Stimulated activated CD4-positive, alpha-beta T cell treated with anti-CD3 and anti-CD28 coated beads, Interleukin-1b, Interleukin-23, amount 100 ng/mL, for 1 hour (primary cell): ENCODE measurements around the gene ABLIM1.
A peak's percentile ranks its signal among the peaks of the same experiment; 100 is the strongest.

Experiments used
- DNase-seq, 2 donors: peaks; one replicate each; pipeline ENCODE4 v3.0.0-alpha.2; 2020; ENCODE audit warnings: low read depth in 2 of 2

Gene ABLIM1

DNA sequence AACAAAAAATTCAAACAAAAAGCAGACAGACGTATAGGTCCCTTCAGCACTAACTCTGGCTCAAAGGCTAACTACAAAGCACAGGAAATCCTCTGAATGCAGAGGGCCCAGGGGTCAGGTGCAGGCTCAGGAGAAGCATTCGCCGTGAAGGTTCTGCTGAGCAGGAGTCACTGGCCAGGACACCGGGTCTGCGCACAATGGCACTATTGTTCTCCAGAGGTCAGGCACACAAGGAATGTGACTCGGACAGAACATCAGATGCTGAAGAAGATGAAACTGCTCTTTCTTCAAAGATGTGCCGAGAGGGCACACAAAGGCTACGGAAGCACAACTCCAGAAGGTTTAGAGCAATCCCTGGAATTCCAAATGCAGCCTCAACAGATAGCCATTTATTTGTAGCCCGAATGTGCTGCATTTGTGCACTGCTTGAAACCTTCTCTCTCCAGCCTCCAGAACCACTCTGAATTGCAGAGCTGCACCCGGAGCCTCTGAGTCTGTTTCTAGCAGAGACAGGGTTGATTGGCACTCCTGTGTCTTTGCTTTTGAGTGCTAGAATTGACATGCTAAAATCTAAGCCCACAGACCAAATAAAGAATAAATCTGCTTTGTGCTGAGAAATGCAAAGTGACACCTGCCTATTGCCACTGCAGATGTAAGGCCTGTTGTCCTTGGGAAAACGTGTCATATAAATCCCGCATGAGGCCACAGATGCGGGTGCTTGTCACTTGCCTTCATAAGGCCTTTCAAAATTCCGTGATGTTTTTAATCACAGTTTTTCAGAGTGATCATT lies 168.4 kb downstream of the ABLIM1 start:
- DNase-seq, result no peak

DNA sequence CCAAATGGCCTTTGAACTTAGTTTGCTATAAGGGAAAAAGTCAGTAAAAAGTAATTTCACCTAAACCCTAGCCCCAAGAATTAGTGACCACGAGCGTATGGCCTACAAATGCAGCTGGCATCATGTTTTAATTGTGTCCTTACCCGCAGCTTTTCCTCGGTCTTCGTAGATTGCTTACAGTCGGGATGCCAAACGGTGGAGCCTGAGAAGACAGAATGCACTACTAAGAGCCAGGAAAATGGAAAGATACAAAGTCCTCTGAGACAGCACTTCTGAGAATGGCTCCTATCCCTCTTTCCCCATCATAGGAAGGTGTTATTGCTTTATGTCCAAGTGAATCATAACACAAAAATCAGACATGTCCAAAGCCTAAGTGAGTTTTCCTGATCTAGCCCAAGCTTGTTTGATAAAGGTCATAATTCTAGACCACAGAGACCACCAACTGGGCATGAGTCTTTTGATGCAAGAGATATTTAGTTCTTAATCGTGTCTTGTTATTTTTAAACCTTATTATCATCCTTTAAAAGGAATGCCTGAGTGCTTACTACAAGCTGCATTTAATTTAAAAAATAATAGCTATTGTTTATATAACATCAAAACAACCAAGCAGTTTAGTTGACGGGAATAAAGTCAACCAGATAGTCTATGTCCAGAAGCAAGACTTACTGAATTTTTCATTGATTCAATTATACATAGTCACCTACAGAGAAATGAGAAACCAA lies 170.1 kb downstream of the ABLIM1 start:
- no peak for DNase-seq

DNA sequence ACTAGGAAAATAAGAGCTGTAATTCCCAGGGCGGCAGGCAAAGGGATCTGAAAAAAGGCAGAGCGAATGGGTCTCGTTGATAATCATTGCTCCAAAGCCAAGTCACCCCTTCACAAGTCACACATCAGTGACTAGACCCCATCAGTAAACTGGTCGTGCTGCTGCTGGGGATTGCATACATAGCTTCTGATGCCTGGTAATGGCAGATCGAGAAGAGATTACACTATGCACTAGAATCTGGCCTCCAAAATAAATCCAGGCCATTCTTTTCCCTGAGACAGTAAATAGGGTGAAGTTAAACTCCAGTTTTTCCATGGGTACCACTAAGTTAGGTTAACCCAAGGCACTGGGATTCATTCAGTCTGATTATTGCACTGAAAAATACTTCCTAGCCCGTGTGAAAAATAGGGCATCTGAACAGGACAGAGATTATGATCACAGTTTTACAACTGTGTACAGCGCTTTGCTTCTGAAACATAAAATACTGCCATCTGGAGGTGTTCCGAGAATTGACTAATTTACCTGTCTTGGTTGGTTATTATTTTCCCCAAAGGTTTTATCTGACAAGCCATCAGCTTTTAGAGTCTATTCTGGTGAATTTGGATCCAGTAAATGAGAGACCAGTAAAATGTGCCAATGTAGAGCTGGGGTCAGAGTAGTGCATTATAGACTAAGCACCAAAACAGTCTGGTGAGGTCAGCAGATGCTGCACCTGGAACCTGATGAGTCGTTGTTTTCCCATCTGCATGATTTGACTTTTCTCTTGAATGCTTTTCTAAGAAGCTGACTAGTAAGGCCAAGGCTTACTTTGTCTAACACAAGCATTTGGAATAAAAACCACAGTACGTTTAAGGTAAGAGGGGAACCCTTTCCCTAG lies 170.9 kb downstream of the ABLIM1 start:
- DNase-seq, result no peak

DNA sequence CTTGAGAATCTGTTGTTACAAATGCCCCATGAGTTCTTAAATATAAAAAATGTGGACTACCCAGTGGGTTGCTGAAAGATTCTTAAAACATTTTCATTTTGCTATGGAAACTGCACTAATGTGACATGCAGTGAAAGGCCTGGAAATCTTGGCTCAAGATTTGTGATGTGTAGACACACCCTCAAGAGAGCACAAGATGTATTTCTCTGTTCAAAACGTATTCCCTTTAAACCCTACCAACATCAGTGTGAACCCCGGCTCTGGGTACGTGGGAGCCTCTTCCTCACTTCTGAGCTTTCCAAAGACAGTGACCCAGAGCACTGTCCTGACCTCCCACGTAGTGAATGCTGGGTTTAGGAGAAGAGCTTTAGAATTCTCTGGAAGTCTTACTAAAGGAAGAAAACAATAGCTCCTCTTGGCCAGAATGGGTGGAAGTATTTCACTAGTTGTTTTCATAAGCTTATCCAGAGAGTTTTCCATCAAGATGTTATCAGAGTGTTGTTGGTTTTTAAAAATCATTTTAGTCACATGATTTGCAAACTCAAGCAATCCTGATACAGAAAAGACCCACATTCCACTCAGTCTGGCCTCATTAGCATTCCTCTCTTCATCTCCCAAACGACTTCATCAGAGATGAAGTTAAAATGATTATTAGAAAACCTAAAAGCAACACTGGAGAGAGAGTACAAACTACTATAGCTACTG lies 172.2 kb downstream of the ABLIM1 start:
- DNase-seq, result no peak

DNA sequence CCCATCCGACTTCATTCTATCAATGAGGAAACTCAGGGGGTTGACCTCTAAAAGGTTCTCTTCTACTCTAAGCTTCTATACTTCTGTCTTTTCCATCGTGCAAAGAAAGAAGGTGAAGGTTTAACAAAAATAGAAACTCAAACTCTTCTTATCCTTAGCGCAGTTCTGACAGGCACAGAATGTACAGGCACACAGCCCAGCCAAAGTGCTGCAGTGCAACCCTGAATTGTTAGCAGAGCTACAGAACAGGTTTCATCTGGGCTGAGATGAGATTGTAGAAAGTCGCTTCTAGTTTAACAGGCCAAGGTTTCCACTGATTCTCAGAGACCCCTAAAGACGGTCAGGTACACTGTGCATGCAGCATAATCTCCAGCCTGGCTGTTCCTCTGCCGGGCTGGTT lies 174.5 kb downstream of the ABLIM1 start:
- DNase-seq, result no peak

DNA sequence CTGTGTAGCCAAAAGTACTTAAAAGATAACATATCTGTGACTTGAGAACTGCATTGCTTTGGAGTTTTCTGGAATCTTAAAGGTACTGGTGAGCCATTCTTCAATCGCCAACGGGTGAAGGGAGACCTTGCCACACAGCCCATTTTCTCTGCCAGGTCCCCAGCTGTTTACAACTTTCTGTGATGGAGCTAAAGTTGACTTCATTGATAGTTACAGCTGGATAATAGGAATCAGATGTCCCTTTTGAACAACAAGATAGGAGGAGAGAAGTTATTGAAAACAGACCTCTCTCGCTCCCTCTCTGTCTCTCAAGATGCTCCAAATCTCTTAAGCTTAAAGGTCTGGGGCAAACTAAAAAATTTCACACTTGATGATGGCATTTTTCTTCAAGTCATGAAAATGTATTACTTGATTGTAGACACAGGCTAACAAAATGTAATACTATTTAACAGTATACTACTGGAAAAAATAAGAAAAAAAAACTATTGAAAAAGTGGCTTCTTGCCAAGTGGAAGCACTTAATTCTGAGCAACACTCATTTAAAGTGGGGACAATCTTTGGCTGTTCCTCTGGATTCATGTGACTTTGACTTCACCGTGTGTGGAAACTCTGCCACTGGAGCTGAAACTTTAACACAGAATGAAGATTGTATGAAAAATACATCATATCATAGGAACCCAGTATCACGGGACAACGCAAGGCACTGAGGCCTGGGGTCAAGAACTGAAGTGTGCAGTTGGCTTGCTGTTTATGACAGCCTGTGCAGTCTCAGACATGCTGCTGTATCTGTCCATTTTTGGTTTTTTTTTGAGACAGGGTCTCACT lies 175.4 kb downstream of the ABLIM1 start:
- no peak for DNase-seq

DNA sequence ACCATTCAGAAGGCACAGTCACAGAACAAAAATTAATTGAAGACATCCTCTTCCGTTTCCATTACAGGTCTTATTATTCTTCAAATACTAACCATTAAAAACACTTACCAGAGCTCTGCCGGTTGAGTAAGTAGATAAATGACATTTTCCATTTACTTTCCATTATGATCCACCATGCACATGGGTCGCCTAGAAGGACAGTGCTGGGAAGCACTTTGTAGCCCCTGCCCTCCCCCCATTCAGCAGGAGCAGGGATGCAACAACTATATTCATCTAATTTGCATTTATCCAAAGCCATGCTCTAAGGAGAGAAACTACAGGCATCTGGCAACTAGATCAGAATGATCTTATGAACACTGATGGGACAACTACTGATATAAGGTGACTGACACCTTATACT lies 177.0 kb downstream of the ABLIM1 start:
- no peak for DNase-seq

DNA sequence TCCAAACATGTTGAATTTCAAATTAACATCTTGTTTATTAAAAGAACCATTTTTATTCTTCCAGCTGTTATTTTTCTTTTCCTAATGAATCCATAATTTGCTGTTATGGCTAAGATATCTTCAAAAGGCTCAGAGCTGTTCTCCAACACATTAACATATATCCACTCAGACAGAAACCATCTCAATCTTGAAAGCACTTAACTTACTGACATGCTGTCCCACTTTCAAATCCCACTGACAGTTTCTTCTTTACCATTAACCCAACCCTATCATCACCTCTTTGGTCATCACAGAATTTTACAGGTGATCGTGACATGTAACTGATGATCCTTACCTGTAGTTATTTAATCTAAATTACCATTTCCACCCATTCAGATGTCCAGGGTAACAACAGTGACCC lies 178.2 kb downstream of the ABLIM1 start:
- DNase-seq, result no peak

DNA sequence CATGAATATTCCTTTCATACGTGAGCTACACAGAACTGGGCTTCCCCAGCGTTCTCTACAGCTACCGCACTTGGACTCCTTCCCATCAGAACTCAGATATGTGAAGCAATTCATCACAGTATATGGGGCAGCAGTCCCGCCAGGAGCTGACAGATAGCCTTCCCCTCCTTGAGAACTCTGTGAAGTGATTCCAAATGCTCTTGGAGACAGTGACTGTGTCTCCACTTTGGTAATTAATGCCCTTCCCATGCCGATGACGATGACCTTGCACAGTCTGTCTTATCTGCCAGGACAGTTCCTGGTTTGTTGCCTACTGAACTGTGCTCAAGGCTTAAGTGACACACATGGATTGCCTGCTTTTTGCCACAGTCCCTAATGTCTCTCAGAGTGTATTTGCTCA lies 178.8 kb downstream of the ABLIM1 start:
- DNase-seq, result no peak

DNA sequence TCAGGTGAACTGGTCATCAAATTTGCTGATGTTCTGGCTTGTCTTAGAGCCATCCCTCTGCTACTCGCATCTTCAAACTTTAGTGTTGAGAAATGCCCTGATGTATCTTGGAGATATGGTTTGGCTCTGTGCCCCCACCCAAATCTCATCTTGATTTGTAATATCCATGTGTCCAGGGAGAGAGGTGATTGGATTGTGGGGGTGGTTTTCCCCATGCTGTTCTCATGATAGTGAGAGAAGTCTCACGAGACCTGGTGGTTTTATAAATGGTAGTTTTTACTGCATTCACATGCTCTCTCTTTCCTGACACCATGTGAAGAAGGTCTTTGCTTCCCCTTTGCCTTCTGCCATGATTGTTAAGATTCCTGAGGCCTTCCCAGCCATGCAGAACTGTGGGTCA lies 179.8 kb downstream of the ABLIM1 start:
- no peak for DNase-seq

DNA sequence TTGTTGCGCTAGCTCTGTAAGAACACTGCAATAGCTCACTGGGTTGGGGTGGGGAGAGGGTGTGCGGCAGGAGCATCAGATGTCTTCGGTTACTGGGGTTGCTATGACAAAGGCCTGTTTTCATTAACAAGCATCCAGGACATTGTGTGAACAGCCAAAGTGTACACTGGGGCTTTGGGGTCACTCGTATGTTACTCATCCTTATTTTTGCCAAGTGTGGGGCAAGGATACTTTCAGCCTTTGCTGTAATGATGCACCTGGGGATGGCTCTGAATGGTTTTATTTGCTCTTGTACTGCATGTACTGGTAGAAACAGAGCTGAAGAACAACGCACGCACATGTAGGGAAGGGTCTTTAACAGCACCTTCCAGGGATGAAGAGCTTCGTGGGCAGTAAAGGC lies 180.8 kb downstream of the ABLIM1 start:
- no peak for DNase-seq

DNA sequence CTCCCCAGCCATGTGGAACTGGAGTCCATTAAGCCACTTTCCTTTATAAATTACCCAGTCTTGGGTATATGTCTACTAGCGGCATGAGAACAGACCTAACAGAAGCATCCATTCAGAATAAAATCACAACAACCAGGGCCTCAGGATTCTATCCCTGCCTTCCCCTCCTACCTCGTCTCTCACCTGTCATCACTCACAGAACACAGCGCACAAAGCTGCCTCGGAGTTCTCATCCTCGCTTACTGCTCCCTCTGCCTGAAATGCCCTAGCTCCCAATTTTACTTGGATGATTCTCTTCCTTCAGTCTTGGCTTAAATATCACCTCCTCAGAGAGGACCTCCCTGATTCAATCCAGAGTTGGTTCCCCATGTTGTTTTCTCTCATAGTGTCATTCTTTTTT lies 183.1 kb downstream of the ABLIM1 start:
- no peak for DNase-seq

DNA sequence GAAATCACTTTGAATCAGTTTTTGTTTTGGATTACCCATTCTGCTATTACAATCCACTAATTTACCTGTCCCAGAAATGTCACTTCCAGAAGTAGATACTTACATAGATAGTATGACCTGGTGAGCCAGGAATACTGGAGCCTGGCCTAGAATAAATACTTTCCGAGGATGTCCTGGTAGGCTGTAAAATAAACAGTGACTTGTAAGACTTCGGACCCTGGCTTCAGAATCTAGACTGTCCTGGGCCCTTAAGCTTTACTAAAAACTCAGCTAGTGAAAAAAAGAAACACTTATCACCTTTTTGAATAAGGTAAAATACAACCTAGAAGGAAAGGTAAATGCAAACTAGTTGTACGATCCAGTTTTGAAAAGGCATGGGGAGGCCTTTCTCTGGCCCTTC lies 184.3 kb downstream of the ABLIM1 start:
- no peak for DNase-seq

DNA sequence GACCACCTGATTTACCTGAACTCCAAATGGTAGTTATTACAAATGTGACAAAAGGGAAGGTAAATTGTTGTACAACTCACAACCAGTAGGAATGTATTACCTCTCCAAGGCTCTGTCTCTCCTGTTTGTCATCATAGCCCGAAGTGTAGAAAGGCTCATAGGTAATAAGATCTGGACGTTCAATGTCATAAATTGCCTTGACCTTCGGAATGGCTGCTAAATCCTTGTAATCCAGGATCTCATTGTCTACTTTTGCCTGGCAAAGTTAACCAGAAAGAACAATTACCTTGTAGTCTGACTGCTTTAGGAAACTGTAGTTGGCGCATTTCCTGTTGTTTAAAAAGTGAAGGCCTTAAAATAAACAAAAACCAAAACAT lies 185.2 kb downstream of the ABLIM1 start:
- no peak for DNase-seq

DNA sequence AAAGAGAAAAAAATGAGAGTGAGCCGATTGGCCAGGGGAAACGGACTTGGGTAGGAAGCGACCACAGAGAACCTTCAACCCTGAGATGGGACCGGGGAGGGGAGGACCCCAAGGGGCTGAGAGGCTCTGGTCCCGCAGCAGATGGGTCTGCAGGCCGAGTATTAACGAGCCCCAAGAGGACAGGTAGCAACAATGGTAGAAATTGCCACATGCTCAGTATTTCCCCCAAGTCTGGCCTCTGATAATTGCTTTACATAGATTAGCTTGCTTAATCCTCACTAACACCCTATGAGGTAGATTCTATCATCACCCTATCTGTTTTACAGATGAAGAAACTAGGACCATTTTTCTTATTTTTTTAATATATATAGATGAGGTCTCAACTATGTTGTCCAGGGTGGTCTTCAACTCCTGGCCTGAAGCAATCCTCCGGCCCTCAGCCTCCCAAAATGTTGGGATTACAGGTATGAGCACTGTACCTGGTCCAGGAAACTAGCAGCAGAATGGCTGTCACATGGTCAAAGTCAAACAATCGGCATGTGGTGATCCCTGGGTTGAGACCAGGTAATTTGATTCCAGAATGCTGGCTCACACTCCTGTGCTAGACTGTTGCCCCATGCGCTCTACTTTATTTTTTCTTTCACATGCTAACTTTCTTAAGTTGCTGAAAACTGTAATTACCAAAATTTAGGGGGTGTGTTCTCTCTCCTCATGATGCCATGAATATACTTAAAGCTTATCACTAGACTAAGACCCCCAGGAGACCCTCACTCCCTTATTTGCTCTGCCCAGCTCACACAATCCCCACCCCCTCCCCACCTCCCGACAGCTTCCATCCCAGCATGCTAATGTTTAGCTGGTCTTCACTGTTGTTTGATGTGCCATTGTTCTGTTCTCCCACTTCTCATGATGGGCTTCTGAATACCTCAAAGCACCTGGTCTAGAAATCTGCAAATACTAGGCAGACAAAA lies 185.9 kb downstream of the ABLIM1 start:
- no peak for DNase-seq

DNA sequence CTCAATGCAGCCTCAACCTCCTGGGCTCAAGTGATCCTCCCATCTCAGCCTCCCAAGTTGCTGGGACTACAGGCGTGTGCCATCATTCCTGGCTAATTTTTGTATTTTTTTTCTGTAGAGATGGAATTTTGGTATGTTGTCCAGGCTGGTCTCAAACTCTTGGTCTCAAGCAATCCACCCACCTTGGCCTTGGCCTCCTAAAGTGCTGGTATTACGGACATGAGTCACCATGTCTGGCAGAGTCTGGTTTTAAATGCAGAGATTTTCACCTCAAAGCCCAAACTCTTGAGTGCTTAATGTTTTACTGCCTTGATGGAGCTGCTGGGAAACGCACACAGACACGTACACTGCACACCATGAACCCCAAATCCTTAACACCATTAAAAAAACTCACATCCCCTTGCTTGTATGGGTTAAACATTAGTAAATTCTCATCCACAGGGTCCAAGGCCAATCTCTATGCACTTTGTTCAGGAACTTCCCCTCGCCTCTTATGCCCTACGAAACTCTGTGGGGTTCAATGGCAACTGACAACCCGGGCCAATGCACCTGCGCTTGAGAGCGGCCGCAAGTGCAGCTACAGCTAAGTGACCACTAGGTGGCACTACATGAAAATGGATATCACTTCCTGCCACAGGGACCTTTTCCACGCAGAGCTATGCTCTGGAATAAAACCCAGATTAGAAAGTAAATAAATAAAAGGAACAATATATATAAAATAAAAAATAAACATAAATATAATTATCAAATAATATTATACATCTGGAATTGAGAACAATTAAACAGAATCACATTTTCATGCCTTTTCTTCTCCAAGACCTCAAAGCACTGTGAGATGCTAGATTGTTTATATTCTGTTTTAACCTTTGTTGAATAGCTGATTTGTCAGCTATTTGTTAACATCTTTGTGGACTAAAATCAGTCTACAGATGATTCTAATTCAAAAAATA lies 186.8 kb downstream of the ABLIM1 start:
- peak in 1 of 2 donors; percentile 36 for DNase-seq

DNA sequence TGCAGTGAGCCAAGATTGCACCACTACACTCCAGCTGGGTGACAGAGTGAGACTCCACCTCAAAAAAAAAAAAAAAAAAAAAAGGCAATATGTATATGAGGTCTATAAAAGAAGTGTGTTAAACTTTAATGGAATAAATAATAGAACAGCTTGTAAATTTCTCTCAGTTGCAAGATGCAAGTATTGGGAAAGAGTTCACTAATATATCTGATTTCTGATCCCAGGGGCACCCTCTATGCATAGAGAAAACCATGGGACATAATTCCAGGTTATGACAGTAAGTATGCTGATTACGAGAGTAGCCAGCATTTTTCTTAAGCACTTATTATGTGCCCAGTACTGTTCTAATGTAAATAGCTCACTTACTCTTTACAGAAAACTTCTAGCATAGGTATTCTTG lies 187.7 kb downstream of the ABLIM1 start:
- DNase-seq, result no peak

DNA sequence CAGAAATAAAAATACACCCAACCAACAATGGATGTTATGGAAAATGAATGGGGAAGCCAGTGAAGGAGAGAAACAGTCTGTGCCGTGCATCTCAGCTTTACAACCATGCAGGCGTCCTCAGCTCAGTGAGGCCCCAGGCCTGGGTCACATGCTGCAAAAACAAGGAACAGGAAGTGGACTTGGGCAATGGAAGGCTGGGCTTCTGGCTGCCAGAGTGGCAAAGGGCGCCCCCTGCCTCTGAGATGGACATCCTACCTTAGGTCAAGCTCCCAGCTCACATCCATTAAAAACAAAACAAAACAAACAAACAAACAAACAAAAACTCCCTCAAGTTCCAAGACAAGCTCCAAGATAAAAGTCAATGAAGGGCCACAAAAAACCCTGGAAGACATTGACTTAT lies 199.1 kb downstream of the ABLIM1 start:
- no peak for DNase-seq
